Measurements from ENCODE around the gene ATF5.

Gene ATF5

GRCh38 chr19:49927526-49928264, 1.3 kb upstream of the ATF5 start:
- no peak for TF ChIP-seq CTCF (conservative IDR thresholded peaks at IDR 0.05; ENCODE audit: low read depth)
- ChIA-PET POLR2A (ENCODE audit: low non-redundant PET) (no interaction called here), CTCF (interaction anchor here (0.7 kb wide), 1 partner anchor 56 kb away, joined by 3 read pairs; no protein-coding TSS in a partner anchor)
- DNase-seq (ENCODE audit: low spot score), result no peak
- H3K27ac ChIP-seq, result peak overlapping the region; percentile 93

GRCh38 chr19:49929611-49930482, 842 bp downstream of the ATF5 start:
- H3K27ac ChIP-seq, result peak overlapping the region; percentile 93
- CTCF ChIA-PET, result no interaction called here
- no peak for TF ChIP-seq CTCF (conservative IDR thresholded peaks at IDR 0.05; ENCODE audit: low read depth)
- POLR2A ChIA-PET (ENCODE audit: low non-redundant PET), result interaction anchor here (0.7 kb wide), 1 partner anchor 69 kb away, joined by 3 read pairs; no protein-coding TSS in a partner anchor
- peak; percentile 98 for DNase-seq (ENCODE audit: low spot score)

GRCh38 chr19:49930483-49931011, 1.5 kb downstream of the ATF5 start:
- peak overlapping the region; percentile 93 for H3K27ac ChIP-seq
- ChIA-PET CTCF (no interaction called here), POLR2A (ENCODE audit: low non-redundant PET) (interaction anchor here (0.7 kb wide), 1 partner anchor 70 kb away, joined by 3 read pairs; no protein-coding TSS in a partner anchor)
- TF ChIP-seq CTCF (conservative IDR thresholded peaks at IDR 0.05; ENCODE audit: low read depth), result no peak
- DNase-seq (ENCODE audit: low spot score), result peak; percentile 13

GRCh38 chr19:49931293-49932040, 2.5 kb downstream of the ATF5 start:
- CTCF ChIA-PET, result no interaction called here
- DNase-seq (ENCODE audit: low spot score), result no peak
- no peak overlapping the region for H3K27ac ChIP-seq
- POLR2A ChIA-PET (ENCODE audit: low non-redundant PET), result no interaction called here
- TF ChIP-seq CTCF (conservative IDR thresholded peaks at IDR 0.05; ENCODE audit: low read depth), result no peak

GRCh38 chr19:49932041-49932451, 3.0 kb downstream of the ATF5 start:
- H3K27ac ChIP-seq, result no peak overlapping the region
- DNase-seq (ENCODE audit: low spot score), result peak; percentile 84
- POLR2A ChIA-PET (ENCODE audit: low non-redundant PET), result no interaction called here

More at GRCh38 chr19:49932041-49932451, 3.0 kb downstream of the ATF5 start:
- CTCF ChIA-PET, result no interaction called here
- TF ChIP-seq CTCF (conservative IDR thresholded peaks at IDR 0.05; ENCODE audit: low read depth), result no peak

All from RWPE1 (cell line).